GM12878 (cell line): ENCODE measurements around the gene C21orf91. TPM values are rescaled to one million over a fixed set of nuclear protein-coding genes. Genes with fewer than 3 reads are reported as not detected.

ENCODE experiments used
- ATAC-seq: fragments of 200-7000 bp; cut with Tn5 transposase; 3 replicates; pipeline ENCODE4 v1.9.1; 2020; ENCODE audit warnings: mild to moderate bottlenecking, moderate library complexity
- BruUV-seq: library from RNA; stranded (reverse); fragments of 400-500 nt; replicated peaks from 2 replicates; lab custom pipeline; 2021; lab: Mats Ljungman, UMichigan
- CTCF ChIA-PET: fragments of 300-600 bp; sonication (Branson Sonifier 250); formaldehyde crosslinking; extraction: SDS; loops from one replicate; lab custom pipeline; 2021; ENCODE audit warnings: inconsistent platforms; lab: Yijun Ruan, JAX
- POLR2A ChIA-PET: fragments of 350-600 bp; formaldehyde crosslinking; extraction: SDS; loops from one replicate; lab custom pipeline; 2021; ENCODE audit warnings: inconsistent platforms; lab: Charles Lee
- RAD21 ChIA-PET: fragments of 300-600 bp; sonication (Branson Sonifier 250); formaldehyde crosslinking; loops from one replicate; lab custom pipeline; 2023; ENCODE audit warnings: antibody characterized with exemption; ENCODE audit not compliant: unreplicated experiment; lab: Charles Lee
- SMC1A ChIA-PET: fragments of 300-600 bp; sonication (Branson Sonifier 250); formaldehyde crosslinking; loops from one replicate; lab custom pipeline; 2023; ENCODE audit not compliant: unreplicated experiment, uncharacterized antibody; lab: Charles Lee
- DNase-seq: peaks from one replicate; pipeline ENCODE4 v3.0.0-alpha.2; 2011; ENCODE audit warnings: low read depth, low spot score
- FAIRE-seq: peaks from 3 replicates; lab custom pipeline; 2011; peaks lifted over from hg19 to GRCh38; lab: Jason Lieb, UNC
- H2AFZ ChIP-seq: 2 replicates; pipeline ENCODE4 v1.6.0; 2011; ENCODE audit warnings: low read depth, low read length, control low read depth; ENCODE audit not compliant: control insufficient read depth
- H3K27ac ChIP-seq: 2 replicates; pipeline ENCODE4 v1.5.1; 2011; ENCODE audit warnings: control low read depth; ENCODE audit not compliant: control insufficient read depth, insufficient read depth
- H3K27me3 ChIP-seq, 2 experiments: replicated peaks in 1 of 2; 2 replicates each; pipeline versions ENCODE4 v1.6.0 to v1.6.1; 2011; ENCODE audit warnings: low read length in 1 of 2; ENCODE audit not compliant: control insufficient read depth in 2 of 2, insufficient read depth in 2 of 2
- H3K36me3 ChIP-seq, 2 experiments: 2 replicates each; pipeline ENCODE4 v1.5.1; 2011; ENCODE audit warnings: low read length in 1 of 2; ENCODE audit not compliant: control insufficient read depth in 2 of 2, insufficient read depth in 2 of 2
- H3K4me1 ChIP-seq: 2 replicates; pipeline ENCODE4 v1.6.1; 2011; ENCODE audit warnings: mild to moderate bottlenecking, low read length, moderate library complexity, mixed read lengths; ENCODE audit not compliant: control insufficient read depth, insufficient read depth
- H3K4me2 ChIP-seq: 2 replicates; pipeline ENCODE4 v1.6.0; 2011; ENCODE audit warnings: control low read depth; ENCODE audit not compliant: control insufficient read depth, insufficient read depth
- H3K4me3 ChIP-seq: fragments of 200-600 bp; sonication (generic); 2 replicates; pipeline ENCODE4 v1.5.1; 2016
- H3K79me2 ChIP-seq: 2 replicates; pipeline ENCODE4 v1.6.0; 2011; ENCODE audit warnings: low read length; ENCODE audit not compliant: control insufficient read depth, insufficient read depth
- H3K9ac ChIP-seq: 2 replicates; pipeline ENCODE4 v1.8.0; 2011; ENCODE audit warnings: low read length, control low read depth, mixed read lengths; ENCODE audit not compliant: control insufficient read depth, insufficient read depth
- H3K9me3 ChIP-seq: replicated peaks from 3 replicates; pipeline ENCODE4 v1.5.1; 2011; ENCODE audit warnings: mild to moderate bottlenecking, low read length; ENCODE audit not compliant: control insufficient read depth, insufficient read depth
- H4K20me1 ChIP-seq: 2 replicates; pipeline ENCODE4 v1.6.0; 2011; ENCODE audit not compliant: control insufficient read depth, insufficient read depth
- ASH2L ChIP-seq: fragments of 300-600, 200-600 bp; sonication (generic); IDR thresholded peaks from 2 replicates; pipeline ENCODE4 v1.6.1; 2017; ENCODE audit warnings: low read depth, mild to moderate bottlenecking, borderline replicate concordance
- HCFC1 ChIP-seq: fragments of 150-350 bp; IDR thresholded peaks from 2 replicates; pipeline ENCODE4 v1.6.1; 2014; ENCODE audit warnings: low read length
- JUNB ChIP-seq: IDR thresholded peaks from 2 replicates; pipeline ENCODE4 v1.6.1; 2016; ENCODE audit warnings: antibody characterized with exemption, mild to moderate bottlenecking
- NFYB ChIP-seq: IDR thresholded peaks from 2 replicates; pipeline ENCODE4 v1.6.1; 2011; ENCODE audit warnings: low read depth, mild to moderate bottlenecking, low read length, improper control_type of control experiment, moderate library complexity; ENCODE audit not compliant: insufficient read depth
- PAX5 ChIP-seq: IDR thresholded peaks from 2 replicates; pipeline ENCODE4 v1.6.1; 2011; ENCODE audit warnings: low read depth, low read length, borderline replicate concordance
- in situ Hi-C: fragments of 300-500 bp; cut with MboI; formaldehyde crosslinking; loops from 9 replicates; pipeline ENCODE4 v1.14.3; 2018; ENCODE audit warnings: mixed read lengths
- intact Hi-C: fragments of 100-400 bp; cut with micrococcal nuclease; formaldehyde crosslinking; loops from one replicate; pipeline ENCODE4 v1.14.2; 2022; ENCODE audit not compliant: unreplicated experiment
- polyA plus RNA-seq, 11 experiments: library from polyadenylated mRNA; depleted of rRNA in 4 of 11; unstranded in 6 of 11; stranded (reverse) in 5 of 11; fragments of >200 nt; fragmentation: Nextera tagmentation in 4 of 11; fragmentation: Illumina TruSeq in 1 of 11; extraction: Ambion mirVana in 4 of 11; extraction: Trizol in 1 of 11; gene quantifications; 1 replicate in 1 of 11; 2 replicates in 10 of 11; pipeline versions ENCODE4 v1.2.1 to v1.2.3, GENCODE V29; 2011 to 2016; ENCODE audit warnings: inconsistent platforms in 2 of 11, missing spikeins in 2 of 11, low read depth in 1 of 11
- total RNA-seq, 4 experiments: library from RNA; depleted of rRNA in 3 of 4; stranded (reverse); fragments of >200 nt in 3 of 4; fragmentation: Illumina TruSeq in 1 of 4; extraction: Trizol in 1 of 4; gene quantifications; 2 replicates each; pipeline versions ENCODE4 v1.2.1 to v1.2.3, GENCODE V29; 2013 to 2021
- TF ChIP-seq, protein P1 (sequence below): fragments of 450-650 bp; IDR thresholded peaks from 2 replicates; pipeline ENCODE4 v1.6.1; 2016; ENCODE audit warnings: mild to moderate bottlenecking

Gene C21orf91
- total and polyA plus RNA-seq, 10 of the 15 experiments (the other 5 are each of a cell fraction or from before 2014, with no cell fraction given): 9.3 to 40.3 (median 29.8) TPM

GRCh38 chr21:17742181-17742580, 77.0 kb downstream of the C21orf91 start:
- no peak for DNase-seq
- Histone ChIP-seq H3K27ac (no peak overlapping the region), H3K36me3 (no peaks in the 10 kb centered on the region), H4K20me1 (no peaks in the 10 kb centered on the region), H3K79me2 (no peaks in the 10 kb centered on the region), H2AFZ (no peak overlapping the region), H3K4me3 (no peak overlapping the region), H3K27me3 (no peaks in the 10 kb centered on the region), H3K4me2 (no peak overlapping the region), H3K9me3 (no peaks in the 10 kb centered on the region; the same call in 2 of the 3 replicates), H3K9ac (no peak overlapping the region), H3K4me1 (peaks cover 4% of the 10 kb centered on the region; the same call in 1 of the 2 replicates)
- no peak for ATAC-seq
- FAIRE-seq: no peak
- POLR2A ChIA-PET: no interaction called here
- TF ChIP-seq PAX5 (no peak), NFYB (no peak), JUNB (no peak), HCFC1 (no peak), ASH2L (no peak)
- TF ChIP-seq, protein P1, sequence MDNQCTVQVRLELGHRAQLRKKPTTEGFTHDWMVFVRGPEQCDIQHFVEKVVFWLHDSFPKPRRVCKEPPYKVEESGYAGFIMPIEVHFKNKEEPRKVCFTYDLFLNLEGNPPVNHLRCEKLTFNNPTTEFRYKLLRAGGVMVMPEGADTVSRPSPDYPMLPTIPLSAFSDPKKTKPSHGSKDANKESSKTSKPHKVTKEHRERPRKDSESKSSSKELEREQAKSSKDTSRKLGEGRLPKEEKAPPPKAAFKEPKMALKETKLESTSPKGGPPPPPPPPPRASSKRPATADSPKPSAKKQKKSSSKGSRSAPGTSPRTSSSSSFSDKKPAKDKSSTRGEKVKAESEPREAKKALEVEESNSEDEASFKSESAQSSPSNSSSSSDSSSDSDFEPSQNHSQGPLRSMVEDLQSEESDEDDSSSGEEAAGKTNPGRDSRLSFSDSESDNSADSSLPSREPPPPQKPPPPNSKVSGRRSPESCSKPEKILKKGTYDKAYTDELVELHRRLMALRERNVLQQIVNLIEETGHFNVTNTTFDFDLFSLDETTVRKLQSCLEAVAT: no peak
- intact Hi-C loops: loop anchor here (2.0 kb wide), 1 partner anchor 39 kb away; no protein-coding TSS in a partner anchor
- RAD21 ChIA-PET: interaction anchor here (0.8 to 1.0 kb wide), 2 partner anchors 39 to 71 kb away, joined by 3 read pairs; no protein-coding TSS in a partner anchor
- in situ Hi-C loops: no loop called here
- SMC1A ChIA-PET: interaction anchor here (1.0 to 3.3 kb wide), 3 partner anchors 10 to 182 kb away, joined by 3 to 11 read pairs (median 6); no protein-coding TSS in a partner anchor
- no TSS peak for BruUV-seq
- CTCF ChIA-PET: interaction anchor here (1.0 to 1.4 kb wide), 3 partner anchors 11 to 37 kb away, joined by 3 to 4 read pairs (median 3); no protein-coding TSS in a partner anchor

Other genes starting within 250 kb of the C21orf91 start
- 23.3 and 32.7 TPM in 2 replicates for gene BTG3, start 206.5 kb downstream of the C21orf91 start, total RNA-seq (2014; rRNA removed)
- 30.8 and 31.7 TPM in 2 replicates for gene BTG3, start 206.5 kb downstream of the C21orf91 start, total RNA-seq (2014; rRNA removed; fragmentation: Illumina TruSeq; extraction: Trizol)
- 27.7 and 28.6 TPM in 2 replicates for gene BTG3, start 206.5 kb downstream of the C21orf91 start, total RNA-seq (2021)
- gene BTG3, start 206.5 kb downstream of the C21orf91 start, polyA plus RNA-seq (2011; rRNA removed): 74.4 and 102 TPM in 2 replicates
- 37.9 and 49.3 TPM in 2 replicates for gene BTG3, start 206.5 kb downstream of the C21orf91 start, polyA plus RNA-seq (2014; fragmentation: Illumina TruSeq; extraction: Trizol)
- 10 to 100 TPM; 15.7 to 26.3 TPM for gene BTG3, start 206.5 kb downstream of the C21orf91 start, polyA plus RNA-seq (2014; fragmentation: Nextera tagmentation; extraction: Ambion mirVana)
- gene BTG3, start 206.5 kb downstream of the C21orf91 start, polyA plus RNA-seq (2014; rRNA removed): 24.9 and 39.9 TPM in 2 replicates
- 10 to 100 TPM; 47.5 to 49.9 TPM for gene BTG3, start 206.5 kb downstream of the C21orf91 start, polyA plus RNA-seq (2016; fragmentation: Nextera tagmentation; extraction: Ambion mirVana)